Cardiac muscle cell (in vitro differentiated cells and primary cell): ENCODE data around the gene TBC1D14. TPM values are rescaled to one million over a fixed set of nuclear protein-coding genes. Genes with fewer than 3 reads are reported as not detected.
"Not testable (repeated sequence)": the region's sequence is repeated elsewhere in the genome, so short reads cannot be mapped to it uniquely, and the experiment has no call there.

Experiments used
- DNase-seq, 2 donors: peaks; one replicate each; pipeline versions ENCODE4 v3.0.0 to v3.0.0-alpha.2; 2010 to 2017; ENCODE audit warnings: low read depth in 1 of 2, low spot score in 1 of 2
- H3K27ac ChIP-seq: fragments of 200-600 bp; sonication (generic); 2 replicates; pipeline ENCODE4 v1.5.1; 2016
- H3K27me3 ChIP-seq: fragments of 200-600 bp; sonication (generic); 2 replicates; pipeline ENCODE4 v1.6.0; 2016; ENCODE audit warnings: control low read depth
- H3K36me3 ChIP-seq: fragments of 200-600 bp; sonication (generic); 2 replicates; pipeline ENCODE4 v1.5.1; 2016; ENCODE audit warnings: control low read depth
- H3K4me1 ChIP-seq: fragments of 200-600 bp; sonication (generic); 2 replicates; pipeline ENCODE4 v1.8.1; 2017; ENCODE audit warnings: low read depth, mild to moderate bottlenecking, mixed run types
- H3K4me3 ChIP-seq: fragments of 200-600 bp; sonication (generic); 2 replicates; pipeline ENCODE4 v1.5.1; 2016; ENCODE audit warnings: mild to moderate bottlenecking
- H3K9me3 ChIP-seq: fragments of 200-600 bp; sonication (generic); 2 replicates; pipeline ENCODE4 v1.5.1; 2017; ENCODE audit warnings: low read depth, mild to moderate bottlenecking, control low read depth
- CTCF ChIP-seq: IDR thresholded peaks from 2 replicates; pipeline ENCODE4 v1.5.1; 2012; ENCODE audit warnings: low read depth, mild to moderate bottlenecking, low read length
- polyA plus RNA-seq: library from polyadenylated mRNA; unstranded; fragments of >200 nt; fragmentation: Nextera tagmentation; extraction: Ambion mirVana; gene quantifications from 2 replicates; pipeline ENCODE4 v1.2.1, GENCODE V29; 2016
- total RNA-seq: library from RNA; depleted of rRNA; stranded (reverse); fragments of >200 nt; gene quantifications from 2 replicates; pipeline ENCODE4 v1.2.3, GENCODE V29; 2016

The TBC1D14 gene
- total and polyA plus RNA-seq, 2 experiments from 2014 or later, result 30.5 to 41.8 TPM

GRCh38 chr4:6908432-6909112 is 1.1 kb upstream of the TBC1D14 start:
- Histone ChIP-seq H3K9me3 (no peaks in the 10 kb centered on the region), H3K4me3 (peak overlapping the region; percentile 100), H3K4me1 (peaks cover 20% of the 10 kb centered on the region), H3K36me3 (no peaks in the 10 kb centered on the region), H3K27me3 (peaks cover 3% of the 10 kb centered on the region), H3K27ac (peak overlapping the region; percentile 100)
- no peak for TF ChIP-seq CTCF
- peak; percentile 32 to 69 for DNase-seq

- Histone ChIP-seq H3K4me3 (peak overlapping the region; percentile 100), H3K9me3 (no peaks in the 10 kb centered on the region)
- peak in 1 of 2 donors; percentile 65 for DNase-seq
Observed at GRCh38 chr4:6909970-6910339, 329 bp downstream of the TBC1D14 start.

GRCh38 chr4:6910340-6910959 is 824 bp downstream of the TBC1D14 start:
- Histone ChIP-seq H3K4me1 (peaks cover 20% of the 10 kb centered on the region), H3K27me3 (peaks cover 3% of the 10 kb centered on the region), H3K4me3 (peak overlapping the region; percentile 100), H3K9me3 (no peaks in the 10 kb centered on the region), H3K36me3 (no peaks in the 10 kb centered on the region), H3K27ac (no peak overlapping the region)
- DNase-seq, result no peak
- TF ChIP-seq CTCF, result peak; percentile 16

More at GRCh38 chr4:6909970-6910339, 329 bp downstream of the TBC1D14 start:
- no peak overlapping the region for H3K27ac ChIP-seq
- no peak for TF ChIP-seq CTCF
- H3K27me3 ChIP-seq, result peaks cover 3% of the 10 kb centered on the region
- H3K4me1 ChIP-seq, result peaks cover 20% of the 10 kb centered on the region
- H3K36me3 ChIP-seq, result no peaks in the 10 kb centered on the region

GRCh38 chr4:6910960-6911874 is 1.6 kb downstream of the TBC1D14 start:
- peaks cover 22% of the 10 kb centered on the region for H3K4me1 ChIP-seq
- no peak for DNase-seq
- no peak for TF ChIP-seq CTCF
- H3K27ac ChIP-seq, result no peak overlapping the region
- peaks cover 3% of the 10 kb centered on the region for H3K27me3 ChIP-seq
- no peaks in the 10 kb centered on the region for H3K36me3 ChIP-seq
- H3K4me3 ChIP-seq, result peak overlapping the region; percentile 100
- no peaks in the 10 kb centered on the region for H3K9me3 ChIP-seq

- not testable (repeated sequence) for DNase-seq, H3K4me3 ChIP-seq, H3K27me3 ChIP-seq, H3K27ac ChIP-seq, H3K9me3 ChIP-seq, H3K36me3 ChIP-seq
- H3K4me1 ChIP-seq, result peaks cover 28% of the 10 kb centered on the region
Observed at GRCh38 chr4:6911917-6912316, 2.3 kb downstream of the TBC1D14 start.
